Renal pelvis (tissue), 12 donors: Measurements from ENCODE around the gene KRTAP9-6. TPM values are rescaled to one million over a fixed set of nuclear protein-coding genes. Genes with fewer than 3 reads are reported as not detected.
"Not testable (repeated sequence)": the region's sequence is repeated elsewhere in the genome, so short reads cannot be mapped to it uniquely, and the experiment has no call there.

Experiments used
- DNase-seq: peaks from one replicate; pipeline ENCODE4 v3.0.0-alpha.2; 2013
- long read RNA-seq, 16 experiments: transcript quantifications; one replicate each; lab custom pipeline, GENCODE V29; 2026
- polyA plus RNA-seq, 3 donors: library from polyadenylated mRNA; unstranded; fragments of 120-200 nt; gene quantifications; one replicate each; pipeline ENCODE4 v1.2.1, GENCODE V29; 2013; ENCODE audit not compliant: insufficient read length in 3 of 3

Gene KRTAP9-6
- under 1 TPM in 2 of 3 donors, not detected in 1; 0.09 to 0.22 TPM for polyA plus RNA-seq
- long read RNA-seq, donor 1: 0 reads
- long read RNA-seq, donor 2: 0 reads
- long read RNA-seq, donor 3: 0 reads
- long read RNA-seq, donor 4: 0 reads
- long read RNA-seq, donor 5: 0 reads
- long read RNA-seq, donor 6: 0 reads
- long read RNA-seq, donor 7: 0 reads
- long read RNA-seq, donor 8: 0 reads
- long read RNA-seq, donor 9: 0 reads
- long read RNA-seq, donor 10: 0 reads
- long read RNA-seq, donor 11: 0 reads
- long read RNA-seq, donor 12: 0 reads
- long read RNA-seq, donor 13: 0 reads
- long read RNA-seq, donor 14: 0 reads
- long read RNA-seq, donor 15: 0 reads
- long read RNA-seq, donor 16: 0 reads

GRCh38 chr17:41265078-41265477 lies at the start of gene KRTAP9-6:
Gene KRTAP9-6 (plus strand): TSS chr17:41265378. CDS start chr17:41265378, 0 bp downstream.
- DNase-seq: no peak

- DNase-seq: no peak
Measured at GRCh38 chr17:41215681-41216080, 49.5 kb upstream of the KRTAP9-6 start.

DNA sequence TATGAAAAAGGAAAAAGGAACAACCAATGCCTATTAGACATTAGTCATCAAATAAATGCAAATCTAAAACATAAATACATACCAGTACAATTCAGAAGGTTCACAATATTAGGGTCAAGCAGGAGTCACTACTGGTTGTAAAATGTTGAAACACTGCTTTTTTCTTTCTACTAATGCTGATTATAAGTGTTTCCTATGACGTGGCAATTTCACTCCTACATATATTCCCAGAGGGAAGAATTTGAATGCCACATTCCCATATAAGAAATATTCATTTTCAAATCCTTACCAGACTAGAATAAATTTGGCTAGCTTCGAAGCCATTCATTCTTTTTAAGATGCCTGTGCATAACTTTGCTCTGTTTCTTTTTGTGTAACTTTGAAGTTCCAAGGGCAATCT lies 41.4 kb upstream of the KRTAP9-6 start:
- DNase-seq: no peak

DNA sequence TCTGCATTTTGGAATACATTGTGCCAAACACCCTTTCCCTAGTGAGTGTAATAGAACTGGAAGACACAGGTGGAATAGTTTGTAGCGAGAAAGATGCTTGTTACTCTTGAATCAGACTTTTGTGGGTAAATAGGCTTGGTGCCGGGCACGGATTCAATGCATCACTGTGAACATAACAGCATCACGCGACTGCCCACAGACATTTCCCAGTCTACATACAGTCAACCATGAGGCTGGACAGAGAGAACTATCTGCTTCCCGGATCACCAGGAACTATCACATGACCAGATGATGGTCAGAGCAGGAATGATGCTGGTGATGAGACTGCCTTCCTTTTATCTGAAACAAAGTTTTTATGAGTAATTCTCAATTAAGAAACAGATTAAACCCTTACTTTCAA lies 39.1 kb upstream of the KRTAP9-6 start:
- no peak for DNase-seq

DNA sequence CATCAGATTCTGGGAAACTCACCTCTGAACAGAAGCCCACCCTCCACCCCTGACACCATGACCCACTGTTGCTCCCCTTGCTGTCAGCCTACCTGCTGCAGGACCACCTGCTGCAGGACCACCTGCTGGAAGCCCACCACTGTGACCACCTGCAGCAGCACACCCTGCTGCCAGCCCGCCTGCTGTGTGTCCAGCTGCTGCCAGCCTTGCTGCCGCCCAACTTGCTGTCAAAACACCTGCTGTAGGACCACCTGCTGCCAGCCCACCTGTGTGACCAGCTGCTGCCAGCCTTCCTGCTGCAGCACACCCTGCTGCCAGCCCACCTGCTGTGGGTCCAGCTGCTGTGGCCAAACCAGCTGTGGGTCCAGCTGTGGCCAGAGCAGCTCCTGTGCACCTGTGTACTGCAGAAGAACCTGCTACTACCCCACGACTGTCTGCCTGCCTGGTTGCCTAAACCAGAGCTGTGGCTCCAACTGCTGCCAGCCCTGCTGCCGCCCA lies 38.5 kb upstream of the KRTAP9-6 start, which contains the start of gene KRTAP9-2:
Gene KRTAP9-2 (plus strand): TSS at position 51 of the 498 bp plus-strand sequence. CDS start 7 bp downstream, at position 58.
- not testable (repeated sequence) for DNase-seq

- DNase-seq: no peak
Measured at GRCh38 chr17:41230094-41230493, 35.1 kb upstream of the KRTAP9-6 start.

DNA sequence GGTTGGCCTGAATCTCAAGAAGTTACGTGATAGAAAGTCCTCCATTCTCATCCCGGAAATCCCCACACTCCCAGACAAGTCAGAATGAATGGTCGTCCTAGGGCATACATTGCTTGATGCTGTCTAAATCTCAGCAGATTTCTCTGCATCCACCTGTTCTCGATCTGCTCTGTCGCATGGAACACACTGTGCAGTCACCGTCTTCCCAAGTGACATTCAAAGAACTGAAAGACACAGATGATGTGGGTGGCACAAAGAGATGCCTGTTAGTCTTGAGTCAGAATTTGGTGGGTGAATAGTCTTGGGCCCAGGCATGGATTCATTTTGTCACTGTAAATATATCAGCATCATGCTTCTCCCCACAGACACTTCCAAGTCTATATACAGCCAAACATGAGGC lies 33.4 kb upstream of the KRTAP9-6 start:
- no peak for DNase-seq

DNA sequence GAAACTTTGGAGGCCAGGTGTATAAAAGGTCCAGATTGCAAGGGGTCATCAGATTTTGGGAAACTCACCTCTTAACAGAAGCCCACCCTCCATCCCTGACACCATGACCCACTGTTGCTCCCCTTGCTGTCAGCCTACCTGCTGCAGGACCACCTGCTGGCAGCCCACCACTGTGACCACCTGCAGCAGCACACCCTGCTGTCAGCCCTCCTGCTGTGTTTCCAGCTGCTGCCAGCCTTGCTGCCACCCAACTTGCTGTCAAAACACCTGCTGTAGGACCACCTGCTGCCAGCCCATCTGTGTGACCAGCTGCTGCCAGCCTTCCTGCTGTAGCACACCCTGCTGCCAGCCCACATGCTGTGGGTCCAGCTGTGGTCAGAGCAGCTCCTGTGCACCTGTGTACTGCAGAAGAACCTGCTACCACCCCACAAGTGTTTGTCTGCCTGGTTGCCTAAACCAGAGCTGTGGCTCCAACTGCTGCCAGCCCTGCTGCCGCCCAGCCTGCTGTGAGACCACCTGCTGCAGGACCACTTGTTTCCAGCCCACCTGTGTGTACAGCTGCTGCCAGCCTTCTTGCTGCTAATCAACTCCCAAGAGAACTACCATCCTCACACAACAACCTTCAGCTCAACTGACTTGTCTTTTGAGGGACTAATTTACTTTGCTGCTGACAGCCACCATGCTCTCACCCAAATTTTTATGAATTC lies 32.6 kb upstream of the KRTAP9-6 start, which contains the start of gene KRTAP9-3:
Gene KRTAP9-3 (plus strand): TSS at position 51 of the 707 bp plus-strand sequence. CDS start 53 bp downstream, at position 104.
- DNase-seq: not testable (repeated sequence)

- DNase-seq: not testable (repeated sequence)
Measured at GRCh38 chr17:41237116-41237515, 28.1 kb upstream of the KRTAP9-6 start.

DNA sequence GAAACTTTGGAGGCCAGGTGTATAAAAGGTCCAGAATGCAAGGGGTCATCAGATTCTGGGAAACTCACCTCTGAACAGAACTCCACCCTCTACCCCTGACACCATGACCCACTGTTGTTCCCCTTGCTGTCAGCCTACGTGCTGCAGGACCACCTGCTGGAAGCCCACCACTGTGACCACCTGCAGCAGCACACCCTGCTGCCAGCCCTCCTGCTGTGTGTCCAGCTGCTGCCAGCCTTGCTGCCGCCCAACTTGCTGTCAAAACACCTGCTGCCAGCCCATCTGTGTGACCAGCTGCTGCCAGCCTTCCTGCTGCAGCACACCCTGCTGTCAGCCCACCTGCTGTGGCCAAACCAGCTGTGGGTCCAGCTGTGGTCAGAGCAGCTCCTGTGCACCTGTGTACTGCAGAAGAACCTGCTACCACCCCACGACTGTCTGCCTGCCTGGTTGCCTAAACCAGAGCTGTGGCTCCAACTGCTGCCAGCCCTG lies 27.2 kb upstream of the KRTAP9-6 start, which contains the start of gene KRTAP9-8:
Gene KRTAP9-8 (plus strand): TSS at position 51 of the 489 bp plus-strand sequence. CDS start 53 bp downstream, at position 104.
- DNase-seq: not testable (repeated sequence)

DNA sequence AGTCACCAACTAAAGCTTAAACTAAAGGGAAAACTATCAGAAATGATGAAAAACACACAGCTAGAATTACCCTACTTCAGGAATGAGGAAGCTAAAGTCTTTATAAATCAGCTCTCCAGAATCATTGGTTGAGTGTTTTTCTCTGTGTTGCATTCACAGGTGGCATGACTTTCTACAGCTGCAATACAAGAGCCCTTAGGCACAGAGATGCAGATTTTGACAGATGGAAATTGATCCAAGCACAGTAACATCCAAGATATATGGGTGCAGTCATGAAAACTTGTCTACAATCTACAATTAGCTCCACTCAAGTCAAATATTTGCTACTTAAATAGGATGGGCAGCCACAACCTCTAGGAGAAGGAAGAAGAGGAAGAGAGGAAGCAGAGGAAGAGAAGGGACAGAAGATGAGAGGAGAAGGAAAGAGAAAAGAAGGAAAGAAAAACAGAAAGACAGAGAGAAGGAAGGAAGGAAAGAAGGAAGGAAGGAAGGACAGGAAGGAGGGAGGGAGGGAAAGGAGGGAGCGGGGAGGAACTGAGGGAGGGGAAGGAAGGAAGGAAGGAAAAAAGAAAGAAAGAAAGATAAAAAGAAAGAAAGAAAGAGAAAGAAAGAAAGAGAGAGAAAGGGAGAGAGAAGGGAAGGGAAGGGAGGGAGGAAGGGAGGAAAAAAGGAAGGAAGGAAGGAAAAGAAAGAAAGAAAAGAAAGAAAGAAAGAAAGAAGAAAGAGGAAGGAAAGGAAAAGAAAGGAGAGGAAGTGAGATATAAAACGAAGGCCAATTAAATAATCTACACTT lies 18.0 kb upstream of the KRTAP9-6 start:
- DNase-seq: not testable (repeated sequence)

- DNase-seq: not testable (repeated sequence)
Measured at GRCh38 chr17:41249637-41250240, 15.4 kb upstream of the KRTAP9-6 start, which contains the start of gene KRTAP9-4. Gene KRTAP9-4 (plus strand): TSS chr17:41249687. CDS start chr17:41249721, 34 bp downstream.

- DNase-seq: no peak
Measured at GRCh38 chr17:41251261-41251660, 13.9 kb upstream of the KRTAP9-6 start.

- no peak for DNase-seq
Measured at GRCh38 chr17:41254861-41255260, 10.3 kb upstream of the KRTAP9-6 start.

DNA sequence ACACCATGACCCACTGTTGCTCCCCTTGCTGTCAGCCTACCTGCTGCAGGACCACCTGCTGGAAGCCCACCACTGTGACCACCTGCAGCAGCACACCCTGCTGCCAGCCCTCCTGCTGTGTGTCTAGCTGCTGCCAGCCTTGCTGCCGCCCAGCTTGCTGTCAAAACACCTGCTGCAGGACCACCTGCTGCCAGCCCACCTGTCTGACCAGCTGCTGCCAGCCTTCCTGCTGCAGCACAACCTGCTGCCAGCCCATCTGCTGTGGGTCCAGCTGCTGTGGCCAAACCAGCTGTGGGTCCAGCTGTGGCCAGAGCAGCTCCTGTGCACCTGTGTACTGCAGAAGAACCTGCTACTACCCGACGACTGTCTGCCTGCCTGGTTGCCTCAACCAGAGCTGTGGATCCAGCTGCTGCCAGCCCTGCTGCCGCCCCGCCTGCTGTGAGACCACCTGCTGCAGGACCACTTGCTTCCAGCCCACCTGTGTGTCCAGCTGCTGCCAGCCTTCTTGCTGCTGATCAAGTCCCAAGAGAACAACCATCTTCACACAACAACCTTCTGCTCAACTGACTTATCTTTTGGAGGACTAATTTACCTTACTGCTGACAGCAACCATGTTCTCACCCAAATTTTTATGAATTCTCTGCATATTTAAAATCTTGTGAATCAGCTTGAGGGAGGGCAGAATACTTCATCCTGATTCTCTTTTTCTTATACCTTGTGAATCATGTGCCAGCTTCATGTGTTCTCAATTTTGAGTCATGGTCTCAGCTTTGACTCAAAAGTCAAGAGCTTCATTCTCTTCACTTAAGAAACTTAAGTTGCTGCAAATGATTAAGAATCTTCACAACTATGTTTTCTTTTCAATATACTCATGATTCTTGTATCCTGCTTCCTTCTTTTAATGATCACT lies 9.5 kb upstream of the KRTAP9-6 start, which contains the start of gene KRTAP9-9:
Gene KRTAP9-9 (plus strand): TSS at position 4 of the 910 bp plus-strand sequence.
- not testable (repeated sequence) for DNase-seq

- DNase-seq: no peak
Measured at GRCh38 chr17:41256291-41256685, 8.9 kb upstream of the KRTAP9-6 start.

GRCh38 chr17:41258406-41258805 lies 6.8 kb upstream of the KRTAP9-6 start:
- no peak for DNase-seq

DNA sequence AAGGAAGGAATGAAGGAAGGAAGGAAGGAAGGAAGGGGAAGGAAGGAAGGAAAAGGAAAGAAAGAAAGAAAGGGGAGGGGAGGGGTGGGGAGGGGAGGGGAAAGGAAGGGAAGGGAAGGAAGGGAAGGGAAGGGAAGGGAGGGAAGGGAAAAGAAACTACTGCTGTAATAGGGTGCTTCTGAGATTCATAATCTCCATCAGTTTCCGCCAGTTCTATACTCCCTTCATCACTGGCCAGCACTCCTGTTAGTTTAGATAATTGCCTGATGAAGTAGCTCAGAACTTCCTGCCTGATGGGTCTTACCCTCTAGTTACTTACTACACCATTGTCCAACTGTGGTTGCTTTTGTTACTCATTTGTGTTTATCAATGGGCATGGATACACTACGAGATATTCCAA lies 2.0 kb upstream of the KRTAP9-6 start:
- DNase-seq: no peak

DNA sequence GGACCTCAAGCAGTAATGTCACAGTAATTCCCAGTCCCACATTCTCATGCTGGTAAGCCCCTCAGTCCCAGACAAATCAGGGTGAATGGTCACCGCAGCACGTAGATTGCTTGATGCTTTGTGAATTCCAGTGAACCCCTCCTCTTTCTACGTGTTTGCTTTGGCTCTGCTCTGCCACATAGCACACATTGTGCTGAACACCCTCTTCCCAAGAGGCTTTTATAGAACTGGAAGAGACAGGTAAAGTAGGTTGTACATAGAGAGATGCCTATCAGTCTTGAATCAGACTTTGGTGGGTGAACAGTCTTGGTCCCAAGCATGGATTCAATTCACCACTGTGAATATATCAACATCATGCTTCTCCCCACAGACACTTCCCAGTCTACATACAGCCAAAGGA lies 579 bp upstream of the KRTAP9-6 start:
- DNase-seq: no peak

DNA sequence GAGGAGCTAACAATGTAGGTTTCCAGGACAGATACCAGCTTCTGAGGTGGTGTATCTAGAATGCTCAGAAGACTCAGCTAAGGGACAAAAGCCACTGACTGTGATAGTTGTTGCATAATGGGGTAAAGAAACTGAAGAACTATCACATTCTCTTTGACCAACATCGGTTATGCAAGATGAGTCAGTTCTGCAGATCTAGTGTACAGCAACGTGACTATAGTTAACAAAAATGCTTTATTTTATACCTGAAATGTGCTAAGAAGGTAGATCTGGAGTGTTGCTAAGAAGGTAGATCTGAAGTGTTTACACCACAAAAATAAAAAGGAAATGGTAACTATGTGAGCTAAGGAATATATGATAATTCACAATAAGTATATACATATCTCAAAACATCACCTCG lies 2.5 kb downstream of the KRTAP9-6 start:
- no peak for DNase-seq
